Gastrocnemius medialis (tissue), 4 donors: ENCODE data around the gene ANKRD22.

ENCODE experiments used
- POLR2A ChIP-seq, 2 donors: fragments of 450-650 bp; IDR thresholded peaks; one replicate each; pipeline ENCODE4 v1.6.1; 2017; ENCODE audit warnings: antibody characterized with exemption in 2 of 2, mild to moderate bottlenecking in 2 of 2, moderate library complexity in 2 of 2
- TF ChIP-seq, protein P1 (sequence below), 5 experiments: fragments of 450-650 bp in 3 of 5; fragments of 200-600 bp in 2 of 5; sonication (generic) in 2 of 5; IDR thresholded peaks in 4 of 5; conservative IDR thresholded peaks in 1 of 5; 1 replicate in 4 of 5; 2 replicates in 1 of 5; pipeline ENCODE4 v1.5.1; 2016 to 2019; ENCODE audit warnings: antibody characterized with exemption in 5 of 5, mild to moderate bottlenecking in 3 of 5, moderate library complexity in 3 of 5

DNA sequence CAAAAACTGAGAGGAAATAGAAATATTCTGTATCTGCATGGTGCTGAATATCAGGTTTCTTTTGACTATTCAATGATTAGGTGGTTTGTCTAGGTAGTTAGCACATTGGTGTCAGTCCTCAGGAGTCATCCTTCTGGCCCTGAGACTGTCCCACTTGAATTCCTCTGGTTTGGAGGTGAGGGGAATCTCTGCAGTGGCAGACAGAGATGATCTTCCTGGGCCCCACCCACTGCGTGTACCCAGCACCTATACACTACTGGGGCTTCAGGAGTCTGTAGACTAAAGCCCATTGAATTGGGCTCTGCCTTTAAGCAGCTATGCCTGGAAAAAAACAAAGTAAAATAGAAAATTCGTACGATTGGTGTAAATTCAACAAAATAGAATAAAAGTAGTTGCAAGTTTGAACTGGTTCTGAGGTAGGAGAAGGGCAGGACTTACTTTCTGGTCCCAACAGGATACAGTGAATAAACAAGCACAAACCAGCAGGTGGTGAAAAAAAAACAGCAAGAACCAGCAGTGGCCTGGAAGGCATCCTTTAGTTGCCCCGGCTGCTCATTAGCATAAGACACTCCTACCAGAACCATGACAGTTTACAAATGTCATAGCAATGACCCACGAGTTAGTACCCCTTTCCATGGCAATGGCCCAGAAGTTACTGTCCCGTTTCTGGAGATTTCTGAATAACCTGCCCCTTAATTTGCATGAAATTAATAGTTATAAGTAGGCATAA lies 47.4 kb downstream of the ANKRD22 start:
- TF ChIP-seq, protein P1, sequence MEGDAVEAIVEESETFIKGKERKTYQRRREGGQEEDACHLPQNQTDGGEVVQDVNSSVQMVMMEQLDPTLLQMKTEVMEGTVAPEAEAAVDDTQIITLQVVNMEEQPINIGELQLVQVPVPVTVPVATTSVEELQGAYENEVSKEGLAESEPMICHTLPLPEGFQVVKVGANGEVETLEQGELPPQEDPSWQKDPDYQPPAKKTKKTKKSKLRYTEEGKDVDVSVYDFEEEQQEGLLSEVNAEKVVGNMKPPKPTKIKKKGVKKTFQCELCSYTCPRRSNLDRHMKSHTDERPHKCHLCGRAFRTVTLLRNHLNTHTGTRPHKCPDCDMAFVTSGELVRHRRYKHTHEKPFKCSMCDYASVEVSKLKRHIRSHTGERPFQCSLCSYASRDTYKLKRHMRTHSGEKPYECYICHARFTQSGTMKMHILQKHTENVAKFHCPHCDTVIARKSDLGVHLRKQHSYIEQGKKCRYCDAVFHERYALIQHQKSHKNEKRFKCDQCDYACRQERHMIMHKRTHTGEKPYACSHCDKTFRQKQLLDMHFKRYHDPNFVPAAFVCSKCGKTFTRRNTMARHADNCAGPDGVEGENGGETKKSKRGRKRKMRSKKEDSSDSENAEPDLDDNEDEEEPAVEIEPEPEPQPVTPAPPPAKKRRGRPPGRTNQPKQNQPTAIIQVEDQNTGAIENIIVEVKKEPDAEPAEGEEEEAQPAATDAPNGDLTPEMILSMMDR (IDR thresholded peaks at IDR 0.05 in 4 of 5, conservative IDR thresholded peaks at IDR 0.05 in 1 of 5): no peak
- no peak for TF ChIP-seq POLR2A (IDR thresholded peaks at IDR 0.05)
